Endothelial cell (in vitro differentiated cells): Measurements from ENCODE around the gene NSUN5. TPM values are rescaled to one million over a fixed set of nuclear protein-coding genes. Genes with fewer than 3 reads are reported as not detected.
"Not testable (repeated sequence)": the region's sequence is repeated elsewhere in the genome, so short reads cannot be mapped to it uniquely, and the experiment has no call there.

Source experiments
- DNase-seq: peaks from one replicate; pipeline ENCODE4 v3.0.0; 2021; ENCODE audit warnings: low spot score
- H3K27ac Mint-ChIP-seq: one replicate; pipeline ENCODE4 v1.8.0; 2021; ENCODE audit warnings: mixed read lengths, inconsistent platforms; ENCODE audit not compliant: unreplicated experiment
- H3K27me3 Mint-ChIP-seq: one replicate; pipeline ENCODE4 v1.8.0; 2021; ENCODE audit warnings: mild to moderate bottlenecking, moderate library complexity, mixed read lengths, inconsistent platforms; ENCODE audit not compliant: unreplicated experiment
- H3K36me3 Mint-ChIP-seq: one replicate; pipeline ENCODE4 v1.8.0; 2021; ENCODE audit warnings: mild to moderate bottlenecking, low read depth, mixed read lengths, inconsistent platforms; ENCODE audit not compliant: unreplicated experiment
- H3K4me1 Mint-ChIP-seq: one replicate; pipeline ENCODE4 v1.8.0; 2021; ENCODE audit warnings: mild to moderate bottlenecking, mixed read lengths, inconsistent platforms; ENCODE audit not compliant: unreplicated experiment
- H3K4me3 Mint-ChIP-seq: one replicate; pipeline ENCODE4 v1.8.0; 2021; ENCODE audit warnings: mild to moderate bottlenecking, mixed read lengths, inconsistent platforms; ENCODE audit not compliant: unreplicated experiment
- H3K9me3 Mint-ChIP-seq: one replicate; pipeline ENCODE4 v1.8.0; 2021; ENCODE audit warnings: mixed read lengths, inconsistent platforms; ENCODE audit not compliant: unreplicated experiment
- total RNA-seq: library from RNA; stranded (reverse); fragmentation: NEBNext Ultra II Directional; extraction: Animal tissue kit (Norgen Biotek cat#: 25700); gene quantifications from one replicate; pipeline ENCODE4 v1.2.1, GENCODE V29; 2021; ENCODE audit not compliant: unreplicated experiment
- TF ChIP-seq, protein P1 (sequence below): fragments of 200-600 bp; sonication (generic); IDR thresholded peaks from one replicate; pipeline ENCODE4 v1.5.0; 2021; ENCODE audit warnings: antibody characterized with exemption; ENCODE audit not compliant: unreplicated experiment

The NSUN5 gene
- total RNA-seq, 1 donor from 2014 or later: 10.7 TPM

DNA sequence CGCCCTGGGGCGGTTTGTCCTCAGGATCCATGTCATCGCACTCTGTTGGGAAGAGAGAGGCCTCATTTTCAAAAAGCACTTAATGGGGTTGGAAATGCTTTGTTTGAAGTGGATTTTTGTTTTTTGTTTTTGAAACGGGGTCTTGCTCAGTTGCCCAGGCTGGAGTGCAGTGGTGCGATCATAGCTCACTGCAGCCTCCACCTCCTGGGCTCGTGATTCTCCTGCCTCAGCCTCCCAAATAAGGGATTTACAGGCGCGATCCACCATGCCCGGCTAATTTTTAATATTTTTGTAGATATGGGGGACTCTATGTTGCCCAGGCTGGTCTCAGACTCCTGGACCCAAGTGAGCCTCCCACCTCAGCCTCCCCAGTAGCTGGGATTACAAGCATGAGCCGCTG is 20.1 kb upstream of the NSUN5 start:
- TF ChIP-seq, protein P1, sequence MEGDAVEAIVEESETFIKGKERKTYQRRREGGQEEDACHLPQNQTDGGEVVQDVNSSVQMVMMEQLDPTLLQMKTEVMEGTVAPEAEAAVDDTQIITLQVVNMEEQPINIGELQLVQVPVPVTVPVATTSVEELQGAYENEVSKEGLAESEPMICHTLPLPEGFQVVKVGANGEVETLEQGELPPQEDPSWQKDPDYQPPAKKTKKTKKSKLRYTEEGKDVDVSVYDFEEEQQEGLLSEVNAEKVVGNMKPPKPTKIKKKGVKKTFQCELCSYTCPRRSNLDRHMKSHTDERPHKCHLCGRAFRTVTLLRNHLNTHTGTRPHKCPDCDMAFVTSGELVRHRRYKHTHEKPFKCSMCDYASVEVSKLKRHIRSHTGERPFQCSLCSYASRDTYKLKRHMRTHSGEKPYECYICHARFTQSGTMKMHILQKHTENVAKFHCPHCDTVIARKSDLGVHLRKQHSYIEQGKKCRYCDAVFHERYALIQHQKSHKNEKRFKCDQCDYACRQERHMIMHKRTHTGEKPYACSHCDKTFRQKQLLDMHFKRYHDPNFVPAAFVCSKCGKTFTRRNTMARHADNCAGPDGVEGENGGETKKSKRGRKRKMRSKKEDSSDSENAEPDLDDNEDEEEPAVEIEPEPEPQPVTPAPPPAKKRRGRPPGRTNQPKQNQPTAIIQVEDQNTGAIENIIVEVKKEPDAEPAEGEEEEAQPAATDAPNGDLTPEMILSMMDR: no peak
- Mint-ChIP-seq H3K36me3 (no peaks in the 10 kb centered on the region), H3K4me1 (peaks cover 13% of the 10 kb centered on the region), H3K9me3 (no peaks in the 10 kb centered on the region), H3K27ac (no peak overlapping the region), H3K27me3 (peaks cover 6% of the 10 kb centered on the region), H3K4me3 (no peak overlapping the region)
- DNase-seq: no peak

DNA sequence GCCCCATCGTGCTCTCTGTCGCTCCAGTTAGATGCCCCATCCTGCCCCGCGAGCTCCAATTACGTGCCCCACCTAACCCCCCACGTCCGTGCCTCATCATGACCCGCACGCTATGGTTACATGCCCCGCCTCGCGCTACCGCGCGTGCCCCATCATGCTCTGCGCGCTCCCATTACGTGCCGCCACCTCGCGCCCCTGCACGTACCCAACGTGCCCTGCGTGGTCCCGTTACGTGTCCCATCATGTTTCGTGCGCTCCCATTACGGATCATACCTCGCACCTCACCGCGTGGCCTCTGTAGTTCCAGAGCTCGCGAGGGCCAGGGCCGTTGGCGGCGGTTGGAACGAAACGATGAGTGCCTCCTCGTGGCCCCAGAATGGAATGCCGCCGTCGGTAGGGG is 19.3 kb upstream of the NSUN5 start, which contains the start of the genes FKBP6 and TRIM50:
TSS of gene FKBP6 (plus strand) at position 240 of the 400 bp plus-strand sequence. CDS start 268 bp downstream, outside the sequence.
TSS of gene TRIM50 (minus strand) at position 161 of the 400 bp plus-strand sequence. CDS start 3,295 bp downstream, outside the sequence.
- not testable (repeated sequence) for H3K4me3 Mint-ChIP-seq, H3K27ac Mint-ChIP-seq, H3K27me3 Mint-ChIP-seq

DNA sequence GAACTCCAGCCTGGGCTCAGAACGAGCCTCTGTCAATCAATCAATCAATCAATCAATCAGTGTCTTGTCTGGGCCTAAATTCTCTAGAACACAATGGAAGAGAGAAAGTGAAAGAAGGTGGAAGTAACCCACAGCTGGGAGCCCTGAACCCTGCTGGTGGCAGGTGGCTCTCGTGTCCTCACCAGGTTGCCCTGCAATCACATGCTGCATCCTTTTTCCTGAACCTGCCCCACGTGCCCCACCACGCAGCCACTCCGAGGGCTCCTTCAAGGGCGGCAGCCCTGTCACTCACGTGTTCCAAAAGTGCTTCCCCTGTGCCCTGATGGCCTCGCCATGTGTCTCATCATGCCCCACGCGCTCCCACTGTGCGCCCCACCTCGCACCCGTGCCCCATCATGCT is 18.8 kb upstream of the NSUN5 start:
- H3K27ac Mint-ChIP-seq, H3K9me3 Mint-ChIP-seq, H3K36me3 Mint-ChIP-seq, DNase-seq, H3K27me3 Mint-ChIP-seq, H3K4me3 Mint-ChIP-seq: not testable (repeated sequence)
- peaks cover 15% of the 10 kb centered on the region for H3K4me1 Mint-ChIP-seq

More for the DNA sequence above, 19.3 kb upstream of the NSUN5 start, which contains the start of the genes FKBP6 and TRIM50:
- not testable (repeated sequence) for H3K9me3 Mint-ChIP-seq, H3K36me3 Mint-ChIP-seq, DNase-seq
- H3K4me1 Mint-ChIP-seq: peaks cover 14% of the 10 kb centered on the region

DNA sequence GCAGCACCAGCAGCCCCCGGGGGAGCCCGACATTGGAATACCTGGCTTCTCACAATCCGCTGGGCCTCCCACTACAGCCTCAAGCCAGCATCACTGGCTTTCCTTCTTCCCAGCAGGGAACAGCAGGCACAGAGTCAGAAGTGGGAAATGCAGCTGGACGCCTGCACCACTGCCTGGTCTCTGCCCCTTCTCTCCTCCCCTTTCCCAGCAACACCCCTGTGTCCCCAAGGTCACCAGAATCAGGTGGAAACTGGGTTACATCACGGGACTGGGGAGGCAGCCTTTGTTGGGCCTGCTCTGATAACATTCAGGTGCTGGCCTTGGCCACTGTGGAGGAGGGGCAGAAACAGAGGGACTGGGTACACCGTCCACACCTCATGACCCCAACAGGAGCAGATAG is 16.8 kb upstream of the NSUN5 start:
- not testable (repeated sequence) for H3K27ac Mint-ChIP-seq, DNase-seq, H3K4me3 Mint-ChIP-seq, H3K9me3 Mint-ChIP-seq, H3K27me3 Mint-ChIP-seq, H3K36me3 Mint-ChIP-seq
- peaks cover 13% of the 10 kb centered on the region for H3K4me1 Mint-ChIP-seq

DNA sequence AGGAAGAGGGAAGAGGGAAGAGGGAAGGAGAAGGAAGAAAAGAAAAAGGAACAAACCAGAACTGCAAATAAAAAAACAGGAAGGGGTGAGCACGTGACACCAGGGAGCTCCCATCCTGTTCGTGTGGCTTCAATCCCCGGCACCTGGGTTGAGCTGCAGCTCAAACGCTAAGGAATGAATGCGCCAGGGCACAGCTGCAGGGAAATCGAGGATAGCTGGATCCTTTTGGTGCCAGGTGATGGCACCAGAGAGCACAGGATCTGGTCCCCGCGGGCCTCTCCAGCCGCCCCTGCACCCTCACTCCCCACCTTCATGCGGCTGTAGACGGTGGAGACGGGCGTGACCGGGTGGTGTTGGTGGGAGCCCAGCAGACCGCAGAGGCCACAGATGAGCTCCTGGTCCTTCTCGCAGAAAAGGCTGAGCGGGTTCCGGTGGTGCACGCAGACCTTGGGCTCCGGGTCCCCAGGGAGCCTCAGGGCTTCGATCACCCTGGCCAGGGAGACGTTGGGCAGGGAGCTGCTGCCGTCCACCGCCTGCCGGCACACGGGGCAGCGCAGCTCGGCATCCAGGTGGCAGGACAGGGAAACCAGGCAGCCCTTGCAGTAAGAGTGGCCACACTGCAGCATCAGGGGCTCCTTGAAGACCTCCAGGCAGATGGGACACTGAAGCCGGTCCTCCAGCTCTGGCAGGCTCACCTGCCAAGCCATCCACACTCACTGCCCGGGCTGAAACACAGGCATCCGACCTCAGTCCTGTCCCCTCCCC is 15.6 kb upstream of the NSUN5 start:
- H3K4me3 Mint-ChIP-seq, H3K9me3 Mint-ChIP-seq, H3K27me3 Mint-ChIP-seq, H3K4me1 Mint-ChIP-seq, H3K36me3 Mint-ChIP-seq, H3K27ac Mint-ChIP-seq: not testable (repeated sequence)
- DNase-seq: peak; percentile 59

DNA sequence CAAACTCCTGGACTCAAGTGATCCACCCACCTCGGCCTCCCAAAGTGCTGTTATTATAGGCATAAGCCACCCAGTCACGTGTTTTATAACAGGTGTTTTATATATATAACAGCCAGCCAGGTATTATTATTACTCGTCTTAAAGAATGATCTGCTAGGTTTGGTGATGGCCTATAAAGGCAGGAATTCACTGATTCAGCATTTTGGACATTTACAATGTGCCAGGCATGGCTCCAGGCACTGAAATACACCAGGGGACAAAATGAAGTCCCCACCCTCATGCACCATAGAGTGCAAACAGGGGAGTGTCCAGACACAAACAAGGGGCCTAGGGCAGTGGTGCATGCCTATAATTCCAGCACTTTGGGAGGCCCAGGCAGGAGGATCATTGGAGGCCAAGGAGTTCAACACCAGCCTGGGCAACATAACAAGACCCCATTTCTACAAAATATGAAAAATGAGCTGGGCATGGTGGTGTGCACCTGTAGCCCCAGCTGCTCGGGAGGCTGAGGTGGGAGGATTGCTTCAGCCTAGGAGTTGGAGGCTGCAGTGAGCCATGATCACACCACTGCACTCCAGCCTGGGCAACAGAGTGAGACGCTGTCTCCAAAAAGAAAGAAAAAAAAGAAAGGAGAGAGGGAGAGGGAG is 14.9 kb upstream of the NSUN5 start:
- not testable (repeated sequence) for H3K4me3 Mint-ChIP-seq, H3K4me1 Mint-ChIP-seq, H3K9me3 Mint-ChIP-seq, H3K27me3 Mint-ChIP-seq, H3K27ac Mint-ChIP-seq, H3K36me3 Mint-ChIP-seq, DNase-seq

DNA sequence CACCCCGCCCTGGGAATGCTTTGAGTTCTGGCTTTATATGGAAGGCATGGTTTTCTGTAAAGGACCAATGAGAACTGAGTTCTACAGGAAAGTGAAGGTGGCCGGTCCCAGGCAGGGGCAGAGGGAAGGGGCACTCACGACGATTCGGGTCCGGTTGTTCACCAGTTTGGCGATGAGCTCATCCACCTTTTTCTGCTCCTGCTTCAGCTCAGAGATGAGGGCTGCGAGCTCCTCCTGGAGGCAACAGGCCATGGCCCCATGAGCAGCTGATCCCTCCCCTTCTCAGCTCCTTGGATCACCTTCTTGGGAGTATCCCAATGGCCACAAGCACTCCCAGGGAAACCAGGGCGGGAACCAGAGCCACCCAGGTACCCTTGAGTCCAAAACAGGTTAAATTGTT is 11.4 kb upstream of the NSUN5 start:
- not testable (repeated sequence) for H3K36me3 Mint-ChIP-seq, H3K9me3 Mint-ChIP-seq, H3K4me1 Mint-ChIP-seq, H3K27ac Mint-ChIP-seq, H3K4me3 Mint-ChIP-seq, DNase-seq
- H3K27me3 Mint-ChIP-seq: peaks cover 12% of the 10 kb centered on the region

DNA sequence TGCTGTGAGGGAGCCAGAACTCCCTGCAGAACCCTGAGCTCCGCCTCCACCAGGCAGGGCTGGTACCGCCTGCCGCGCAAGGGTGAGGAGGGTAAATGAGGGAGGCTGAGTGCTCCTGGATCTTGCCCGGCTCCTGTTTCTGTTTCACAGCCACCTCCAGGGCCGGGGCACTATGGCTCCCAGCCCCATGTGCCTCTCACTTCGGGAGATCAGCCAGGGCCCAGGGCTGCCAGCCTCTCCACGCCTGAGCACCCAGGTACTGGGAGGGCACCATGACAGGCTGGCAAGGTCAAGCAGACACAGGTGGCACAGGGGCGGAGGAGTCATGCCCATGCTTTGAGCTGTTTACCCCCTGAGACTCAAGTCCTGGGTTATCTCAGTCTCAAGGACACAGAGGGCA is 10.9 kb upstream of the NSUN5 start:
- not testable (repeated sequence) for H3K4me1 Mint-ChIP-seq, H3K9me3 Mint-ChIP-seq, H3K4me3 Mint-ChIP-seq, H3K36me3 Mint-ChIP-seq, DNase-seq, H3K27ac Mint-ChIP-seq
- peaks cover 11% of the 10 kb centered on the region for H3K27me3 Mint-ChIP-seq

DNA sequence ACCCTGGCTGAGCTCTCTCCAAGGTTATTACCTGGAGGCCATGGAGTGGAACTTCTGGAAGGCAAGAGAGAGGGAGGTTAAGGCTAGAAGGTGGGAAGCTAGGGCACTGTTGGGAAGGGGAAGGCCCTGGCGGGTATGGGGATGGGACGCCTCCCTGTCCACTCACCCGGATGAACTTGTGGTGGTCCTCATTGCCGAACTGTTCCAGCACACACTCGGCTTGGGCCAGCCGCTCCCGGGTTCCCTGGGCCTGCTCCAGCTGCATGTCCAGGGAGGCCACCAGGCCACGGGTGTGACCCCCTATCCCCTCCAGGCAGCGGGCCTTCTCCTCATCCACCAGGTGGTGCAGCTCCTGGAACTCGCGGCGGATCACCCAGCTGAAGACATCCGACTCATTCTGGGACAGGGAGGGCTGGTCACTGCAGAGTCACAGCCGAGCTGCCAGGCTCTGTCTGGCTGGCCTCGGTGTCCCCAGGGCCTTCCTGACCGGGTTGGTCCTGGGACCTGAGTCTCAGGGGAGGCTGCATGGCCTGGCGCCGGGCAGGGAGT is 10.1 kb upstream of the NSUN5 start:
- H3K4me1 Mint-ChIP-seq, H3K27ac Mint-ChIP-seq, H3K36me3 Mint-ChIP-seq: not testable (repeated sequence)

More for the DNA sequence above, 10.1 kb upstream of the NSUN5 start:
- not testable (repeated sequence) for H3K9me3 Mint-ChIP-seq, DNase-seq, H3K4me3 Mint-ChIP-seq
- H3K27me3 Mint-ChIP-seq: peaks cover 11% of the 10 kb centered on the region
